MM.1S (cell line): ENCODE data around the gene PRPF6.

Experiments used
- DNase-seq: peaks from one replicate; pipeline ENCODE4 v3.0.0-alpha.2; 2015
- H2AFZ ChIP-seq: fragments of 300-600 bp; sonication (generic); 2 replicates; pipeline ENCODE4 v1.6.0; 2016; ENCODE audit warnings: antibody characterized with exemption, low read length
- H3F3A ChIP-seq: fragments of 300-600 bp; sonication (generic); 2 replicates; pipeline ENCODE4 v1.6.1; 2016; ENCODE audit warnings: mild to moderate bottlenecking, antibody characterized with exemption, low read length, moderate library complexity, mixed read lengths; ENCODE audit not compliant: insufficient read depth
- H3K27ac ChIP-seq: fragments of 300-600 bp; sonication (generic); 2 replicates; pipeline ENCODE4 v1.5.1; 2016; ENCODE audit warnings: mild to moderate bottlenecking, low read length
- H3K27me3 ChIP-seq: fragments of 300-600 bp; sonication (generic); replicated peaks from 2 replicates; pipeline ENCODE4 v1.6.0; 2016; ENCODE audit warnings: low read length; ENCODE audit not compliant: insufficient read depth
- H3K36me3 ChIP-seq: fragments of 300-600 bp; sonication (generic); replicated peaks from 2 replicates; pipeline ENCODE4 v1.6.1; 2016; ENCODE audit warnings: mild to moderate bottlenecking, low read length, mixed read lengths; ENCODE audit not compliant: insufficient read depth
- H3K4me1 ChIP-seq: fragments of 300-600 bp; sonication (generic); 2 replicates; pipeline ENCODE4 v1.6.1; 2016; ENCODE audit warnings: low read length, mixed read lengths
- H3K4me2 ChIP-seq: fragments of 300-600 bp; sonication (generic); 2 replicates; pipeline ENCODE4 v1.6.0; 2016; ENCODE audit warnings: low read depth, low read length
- H3K4me3 ChIP-seq: fragments of 300-600 bp; sonication (generic); 2 replicates; pipeline ENCODE4 v1.5.1; 2016; ENCODE audit warnings: low read length, mixed read lengths
- H3K79me2 ChIP-seq: fragments of 300-600 bp; sonication (generic); 2 replicates; pipeline ENCODE4 v1.6.1; 2016; ENCODE audit warnings: mixed run types, low read length, mixed read lengths
- H3K9ac ChIP-seq: fragments of 300-600 bp; sonication (generic); 2 replicates; pipeline ENCODE4 v1.6.1; 2016; ENCODE audit warnings: low read length, mixed read lengths
- H3K9me2 ChIP-seq: fragments of 300-600 bp; sonication (generic); replicated peaks from 2 replicates; pipeline ENCODE4 v1.6.1; 2016; ENCODE audit warnings: mild to moderate bottlenecking, low read length, mixed read lengths; ENCODE audit not compliant: insufficient read depth
- H3K9me3 ChIP-seq: fragments of 300-600 bp; sonication (generic); replicated peaks from 2 replicates; pipeline ENCODE4 v1.6.1; 2016; ENCODE audit warnings: mild to moderate bottlenecking, low read length, mixed read lengths; ENCODE audit not compliant: insufficient read depth
- H4K20me1 ChIP-seq: fragments of 300-600 bp; sonication (generic); 2 replicates; pipeline ENCODE4 v1.6.1; 2016; ENCODE audit warnings: mild to moderate bottlenecking, low read length, moderate library complexity, mixed read lengths; ENCODE audit not compliant: insufficient read depth
- CTCF ChIP-seq: fragments of 300-600 bp; sonication (generic); IDR thresholded peaks from 2 replicates; pipeline ENCODE4 v1.5.1; 2016; ENCODE audit warnings: antibody characterized with exemption, low read length, mixed read lengths
- EZH2 ChIP-seq: fragments of 300-600 bp; sonication (generic); optimal IDR thresholded peaks from 2 replicates; pipeline ENCODE3; 2017; ENCODE audit warnings: low read depth, mild to moderate bottlenecking, antibody characterized with exemption, low read length, mixed read lengths
- EZH2phosphoT487 ChIP-seq: fragments of 300-600 bp; sonication (generic); IDR thresholded peaks from 2 replicates; pipeline ENCODE4 v1.6.1; 2018; ENCODE audit warnings: antibody characterized with exemption, low read length

PRPF6 gene

GRCh38 chr20:64051033-64051452 is 70.1 kb downstream of the PRPF6 start:
- no peaks in the 10 kb centered on the region for H3K9me2 ChIP-seq
- H3K9me3 ChIP-seq = no peaks in the 10 kb centered on the region
- no peak overlapping the region for H3K4me3 ChIP-seq
- H2AFZ ChIP-seq = no peak overlapping the region
- no peaks in the 10 kb centered on the region for H4K20me1 ChIP-seq
- no peaks in the 10 kb centered on the region for H3K36me3 ChIP-seq
- no peak for DNase-seq
- no peak overlapping the region for H3K4me2 ChIP-seq
- H3K27me3 ChIP-seq = peaks cover 70% of the 10 kb centered on the region
- H3F3A ChIP-seq = no peaks in the 10 kb centered on the region
- TF ChIP-seq CTCF (no peak), EZH2phosphoT487 (no peak), EZH2 (no peak)
- no peak overlapping the region for H3K9ac ChIP-seq
- H3K79me2 ChIP-seq = no peaks in the 10 kb centered on the region
- H3K4me1 ChIP-seq = no peaks in the 10 kb centered on the region
- H3K27ac ChIP-seq = no peak overlapping the region

GRCh38 chr20:64051561-64052325 is 70.8 kb downstream of the PRPF6 start:
- Histone ChIP-seq H3K4me1 (no peaks in the 10 kb centered on the region), H3F3A (no peaks in the 10 kb centered on the region), H3K36me3 (no peaks in the 10 kb centered on the region), H3K9me2 (no peaks in the 10 kb centered on the region), H3K9ac (no peak overlapping the region), H4K20me1 (no peaks in the 10 kb centered on the region), H3K79me2 (no peaks in the 10 kb centered on the region), H2AFZ (no peak overlapping the region), H3K27ac (no peak overlapping the region), H3K9me3 (no peaks in the 10 kb centered on the region), H3K4me3 (no peak overlapping the region), H3K27me3 (peaks cover 70% of the 10 kb centered on the region), H3K4me2 (no peak overlapping the region)
- DNase-seq = no peak
- no peak for TF ChIP-seq CTCF
- no peak for TF ChIP-seq EZH2
- TF ChIP-seq EZH2phosphoT487 = no peak

GRCh38 chr20:64052326-64052722 is 71.4 kb downstream of the PRPF6 start:
- Histone ChIP-seq H3K79me2 (no peaks in the 10 kb centered on the region), H3F3A (no peaks in the 10 kb centered on the region), H3K4me2 (no peak overlapping the region), H3K9me3 (no peaks in the 10 kb centered on the region), H3K27ac (no peak overlapping the region), H2AFZ (no peak overlapping the region), H3K9me2 (no peaks in the 10 kb centered on the region), H3K4me3 (no peak overlapping the region), H3K4me1 (no peaks in the 10 kb centered on the region), H3K9ac (no peak overlapping the region), H4K20me1 (no peaks in the 10 kb centered on the region), H3K36me3 (no peaks in the 10 kb centered on the region), H3K27me3 (peaks cover 70% of the 10 kb centered on the region)
- TF ChIP-seq EZH2 = no peak
- TF ChIP-seq EZH2phosphoT487 = no peak
- TF ChIP-seq CTCF = no peak
- no peak for DNase-seq
